Measurements from ENCODE around the gene ATP5F1C.
A peak's percentile ranks its signal among the peaks of the same experiment; 100 is the strongest.
"Not testable (repeated sequence)": the region's sequence is repeated elsewhere in the genome, so short reads cannot be mapped to it uniquely, and the experiment has no call there.

Gene ATP5F1C

GRCh38 chr10:7787857-7788638, at the start of gene ATP5F1C, which contains the start of gene KIN:
ATP5F1C (plus strand) TSS chr10:7788177; CDS start chr10:7788208, 31 bp downstream.
KIN (minus strand) TSS chr10:7787993; CDS start chr10:7787933, 60 bp downstream.
- DNase-seq: peak; percentile 84 to 95 (median 90)

- DNase-seq: peak in 1 of 3 experiments; percentile 13
These were observed 49.2 kb upstream of the ATP5F1C start for GRCh38 chr10:7738536-7739407.

- DNase-seq: no peak
These were observed 43.7 kb upstream of the ATP5F1C start for GRCh38 chr10:7744307-7744706.

GRCh38 chr10:7748637-7749036, 39.3 kb upstream of the ATP5F1C start:
- not testable (repeated sequence) for DNase-seq

GRCh38 chr10:7750222-7750621, 37.8 kb upstream of the ATP5F1C start:
- DNase-seq: no peak

GRCh38 chr10:7752251-7752650, 35.7 kb upstream of the ATP5F1C start:
- DNase-seq: no peak

GRCh38 chr10:7755103-7755502, 32.9 kb upstream of the ATP5F1C start:
- DNase-seq: no peak

GRCh38 chr10:7756360-7756992, 31.5 kb upstream of the ATP5F1C start:
- DNase-seq: no peak

- DNase-seq: no peak
These were observed 24.0 kb upstream of the ATP5F1C start for GRCh38 chr10:7763929-7764328.

- no peak for DNase-seq
These were observed 21.7 kb upstream of the ATP5F1C start for GRCh38 chr10:7766241-7766640.

- no peak for DNase-seq
These were observed 20.8 kb upstream of the ATP5F1C start for GRCh38 chr10:7767209-7767608.

GRCh38 chr10:7768417-7768816, 19.6 kb upstream of the ATP5F1C start:
- no peak for DNase-seq

GRCh38 chr10:7773845-7774801, 13.9 kb upstream of the ATP5F1C start:
- DNase-seq: no peak

GRCh38 chr10:7776777-7777176, 11.2 kb upstream of the ATP5F1C start:
- no peak for DNase-seq

GRCh38 chr10:7782194-7782593, 5.8 kb upstream of the ATP5F1C start:
- DNase-seq: not testable (repeated sequence)

GRCh38 chr10:7786430-7786829, 1.5 kb upstream of the ATP5F1C start:
- no peak for DNase-seq

- DNase-seq: no peak
These were observed 674 bp upstream of the ATP5F1C start for GRCh38 chr10:7787150-7787856.

GRCh38 chr10:7788639-7789286, 786 bp downstream of the ATP5F1C start:
- DNase-seq: no peak

GRCh38 chr10:7789390-7789789, 1.4 kb downstream of the ATP5F1C start:
- peak in 1 of 3 experiments; percentile 2 for DNase-seq

- no peak for DNase-seq
These were observed 4.6 kb downstream of the ATP5F1C start for GRCh38 chr10:7792541-7792940.

Data from NCI-H1417 (cell line).